NCI-H1048 (cell line): ENCODE measurements around the gene COPZ1.

Experiments
- DNase-seq: peaks from one replicate; lab custom pipeline; 2025; lab: John Stamatoyannopoulos, UW

Gene COPZ1

DNA sequence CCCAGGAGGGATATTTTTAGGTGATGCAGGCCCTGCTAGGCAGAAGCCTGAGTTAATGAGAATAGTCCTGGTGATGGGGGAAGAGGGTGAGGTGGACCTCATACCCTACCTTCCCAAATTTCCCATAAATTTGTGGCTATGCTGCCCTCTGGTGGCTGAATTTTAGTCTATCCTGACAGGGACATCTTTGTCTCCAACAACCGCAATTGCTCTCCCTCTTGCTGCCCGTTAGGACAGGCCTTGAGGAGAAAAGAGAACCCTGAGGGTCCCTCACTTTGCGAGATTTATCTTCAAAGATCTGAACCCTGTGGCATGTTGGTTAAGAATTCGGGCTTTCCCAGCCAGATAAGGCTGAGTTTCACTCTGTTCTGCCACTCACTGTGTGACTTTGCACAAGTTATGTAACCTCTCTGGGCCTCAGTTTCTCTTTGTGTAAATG lies 69.4 kb downstream of the COPZ1 start:
- DNase-seq: peak; percentile 9

DNA sequence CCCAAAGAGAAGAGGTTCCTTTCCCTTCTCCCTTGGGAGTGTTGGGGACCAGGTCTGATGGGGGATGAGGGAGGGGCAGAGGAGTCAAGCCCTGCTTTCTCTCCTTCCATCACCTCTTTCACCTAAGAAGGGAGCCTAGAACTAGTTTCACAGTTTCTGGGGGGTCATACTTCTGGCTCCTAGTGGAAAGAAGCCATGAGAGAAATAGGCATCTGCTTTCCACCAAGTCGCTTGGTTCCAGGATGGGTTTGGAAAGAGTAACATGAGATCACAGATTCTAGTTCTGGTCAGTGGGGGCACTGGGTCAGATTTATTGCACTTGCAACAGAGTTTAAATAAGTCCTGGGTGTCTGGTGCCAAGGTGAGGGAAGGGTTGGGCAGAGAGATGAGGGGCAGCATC lies 70.1 kb downstream of the COPZ1 start:
- no peak for DNase-seq

DNA sequence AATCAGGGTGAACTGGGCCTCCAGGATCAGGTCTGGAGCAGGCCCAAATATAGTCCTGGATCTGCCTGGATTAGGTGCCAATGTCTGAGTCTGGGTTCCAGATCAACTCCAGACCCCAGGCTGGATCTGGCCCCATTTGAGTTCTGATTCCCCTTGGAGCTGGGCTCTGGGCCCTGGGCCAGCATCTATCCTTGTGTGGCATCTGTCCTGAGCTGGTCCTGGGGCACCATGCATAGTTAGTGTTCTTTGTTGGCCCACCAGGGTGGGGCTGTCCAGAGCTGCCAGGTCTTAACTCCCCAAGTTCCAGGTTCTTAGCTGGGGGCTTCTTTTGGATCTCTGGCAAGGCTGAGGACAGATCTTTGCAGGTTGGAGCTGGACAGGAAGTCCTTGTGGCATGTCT lies 70.6 kb downstream of the COPZ1 start:
- DNase-seq: no peak

DNA sequence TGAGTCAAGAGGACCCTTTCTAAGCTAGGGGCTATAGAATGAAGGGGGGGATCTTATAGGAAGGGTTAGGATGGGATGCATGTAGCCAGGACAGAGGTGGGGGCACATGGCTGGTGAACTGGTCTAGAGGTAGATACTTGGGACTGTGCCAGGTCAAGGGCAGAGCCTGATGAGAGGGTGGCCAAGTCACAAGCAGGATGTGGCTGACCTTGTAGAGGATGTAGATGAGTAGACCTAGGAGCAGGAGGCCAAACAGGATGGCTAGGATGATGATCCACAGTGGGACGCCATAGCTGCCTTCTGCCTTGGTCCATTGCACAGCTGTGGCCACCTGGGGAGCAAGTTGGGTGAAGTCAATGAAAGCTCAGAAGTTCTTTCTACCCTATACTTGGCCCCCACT lies 72.2 kb downstream of the COPZ1 start:
- no peak for DNase-seq

DNA sequence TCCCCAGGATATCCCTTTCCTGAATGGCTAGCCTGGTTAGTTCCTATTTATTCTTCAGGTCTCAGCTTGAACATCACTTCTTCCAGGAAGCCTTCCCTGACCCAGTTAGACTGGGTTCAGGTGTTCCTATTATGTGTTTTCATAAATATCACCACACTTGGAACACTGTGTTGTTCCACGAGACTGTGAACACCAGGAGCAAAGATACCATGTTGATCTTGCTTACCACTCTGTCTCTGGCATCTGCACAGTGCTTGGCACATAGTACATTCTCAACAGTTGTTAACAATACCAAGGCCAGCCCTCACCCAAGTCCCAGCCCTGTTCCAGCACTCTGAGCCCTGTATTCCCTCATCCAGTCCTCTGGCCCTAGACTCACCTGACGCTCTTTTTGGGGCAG lies 73.3 kb downstream of the COPZ1 start:
- DNase-seq: no peak

DNA sequence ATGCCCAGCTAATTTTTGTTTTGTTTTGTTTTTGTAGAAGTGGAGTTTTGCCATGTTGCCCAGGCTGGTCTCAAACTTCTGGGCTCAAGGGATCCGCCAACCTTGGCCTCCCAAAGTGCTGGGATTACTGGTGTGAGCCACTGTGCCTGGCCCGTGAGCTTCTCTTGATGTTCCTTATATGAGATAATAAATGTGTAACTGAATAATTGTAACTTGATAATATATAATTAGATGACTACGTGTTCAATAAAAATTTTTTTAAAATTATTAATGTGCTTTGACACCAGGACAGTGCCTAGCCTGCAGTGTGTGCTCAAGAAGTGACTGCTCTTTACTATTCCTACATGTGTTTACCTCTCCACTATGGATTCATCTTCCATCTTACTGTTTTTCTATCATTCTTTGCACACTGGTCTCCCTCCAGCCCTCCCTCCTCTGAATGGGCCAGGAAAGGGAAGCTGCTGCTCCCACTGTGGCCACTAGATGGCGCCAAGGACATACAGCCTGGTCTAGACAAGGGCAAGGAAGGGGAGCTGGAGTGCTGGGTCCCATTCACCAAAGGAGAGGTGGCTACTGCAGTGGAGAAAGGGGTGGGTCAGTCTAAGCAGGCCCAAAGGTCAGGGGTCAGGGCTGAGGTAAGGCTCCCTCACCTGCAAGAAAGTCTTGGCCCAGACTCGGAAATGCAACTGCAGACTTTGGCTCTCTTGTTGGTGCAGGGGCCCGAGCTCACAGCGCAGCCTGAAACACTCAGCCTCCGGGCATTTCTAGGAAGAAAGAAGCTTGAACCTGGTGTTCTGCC lies 74.3 kb downstream of the COPZ1 start:
- DNase-seq: no peak

DNA sequence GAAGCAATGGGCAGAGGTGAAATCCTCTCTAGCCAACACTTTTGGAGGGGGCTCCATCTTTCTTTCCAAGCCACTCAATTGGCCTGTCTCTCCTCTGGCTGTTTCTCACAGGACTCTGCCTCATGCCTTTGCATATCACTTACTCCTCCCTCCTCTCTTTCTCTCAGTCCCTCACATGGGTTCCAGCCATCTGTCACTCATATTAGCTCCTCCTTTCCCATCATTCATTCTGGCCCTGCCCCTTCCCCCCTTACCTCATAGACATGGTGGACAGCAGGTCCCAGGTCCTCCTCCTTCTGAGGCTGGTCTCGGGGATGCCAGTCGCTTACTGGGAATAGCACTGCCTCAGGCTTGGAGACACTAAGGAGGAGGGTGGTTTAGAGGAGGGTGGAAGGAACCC lies 76.2 kb downstream of the COPZ1 start:
- no peak for DNase-seq
